Colonic mucosa (tissue), 4 donors: ENCODE data around the gene UBXN10. TPM values are rescaled to one million over a fixed set of nuclear protein-coding genes. Genes with fewer than 3 reads are reported as not detected.

Experiments
- DNase-seq: peaks from one replicate; pipeline ENCODE4 v3.0.0-alpha.2; 2020
- H3K27ac ChIP-seq: fragments of 200-600 bp; one replicate; pipeline ENCODE4 v1.8.0; 2021
- H3K27me3 ChIP-seq: fragments of 200-600 bp; one replicate; pipeline ENCODE4 v1.8.0; 2021
- H3K36me3 ChIP-seq: fragments of 200-600 bp; one replicate; pipeline ENCODE4 v1.8.0; 2021
- H3K4me1 ChIP-seq: fragments of 200-600 bp; one replicate; pipeline ENCODE4 v1.8.0; 2021; ENCODE audit warnings: mild to moderate bottlenecking
- H3K4me3 ChIP-seq: fragments of 200-600 bp; one replicate; pipeline ENCODE4 v1.8.0; 2021
- H3K9ac ChIP-seq, 2 donors: one replicate each; pipeline ENCODE4 v1.7.0; 2013; ENCODE audit warnings: control low read depth in 2 of 2, low read depth in 2 of 2, low read length in 2 of 2
- H3K9me3 ChIP-seq: fragments of 200-600 bp; one replicate; pipeline ENCODE4 v1.8.0; 2021
- intact Hi-C: fragments of 100-400 bp; cut with DNase I; formaldehyde crosslinking; loops from one replicate; pipeline ENCODE4 v1.14.1; 2022
- total RNA-seq, 2 donors: library from RNA; stranded (reverse); fragmentation: NEBNext Ultra II Directional in 1 of 2; extraction: Animal tissue kit (Norgen Biotek cat#: 25700) in 1 of 2; gene quantifications; one replicate each; pipeline ENCODE4 v1.2.1, GENCODE V29; 2021
- TF ChIP-seq, protein P1 (sequence below): fragments of 200-600 bp; IDR thresholded peaks from one replicate; pipeline ENCODE4 v1.8.0; 2022; ENCODE audit warnings: antibody characterized with exemption, mild to moderate bottlenecking
- donor health status: healthy.
- donor health status: DM: no; HTN: no; CAD: no.
- donor health status: DM: no; HTN: no; CAD: no.

The UBXN10 gene
- total RNA-seq, 2 donors from 2014 or later, result 3.3 to 3.5 TPM

DNA sequence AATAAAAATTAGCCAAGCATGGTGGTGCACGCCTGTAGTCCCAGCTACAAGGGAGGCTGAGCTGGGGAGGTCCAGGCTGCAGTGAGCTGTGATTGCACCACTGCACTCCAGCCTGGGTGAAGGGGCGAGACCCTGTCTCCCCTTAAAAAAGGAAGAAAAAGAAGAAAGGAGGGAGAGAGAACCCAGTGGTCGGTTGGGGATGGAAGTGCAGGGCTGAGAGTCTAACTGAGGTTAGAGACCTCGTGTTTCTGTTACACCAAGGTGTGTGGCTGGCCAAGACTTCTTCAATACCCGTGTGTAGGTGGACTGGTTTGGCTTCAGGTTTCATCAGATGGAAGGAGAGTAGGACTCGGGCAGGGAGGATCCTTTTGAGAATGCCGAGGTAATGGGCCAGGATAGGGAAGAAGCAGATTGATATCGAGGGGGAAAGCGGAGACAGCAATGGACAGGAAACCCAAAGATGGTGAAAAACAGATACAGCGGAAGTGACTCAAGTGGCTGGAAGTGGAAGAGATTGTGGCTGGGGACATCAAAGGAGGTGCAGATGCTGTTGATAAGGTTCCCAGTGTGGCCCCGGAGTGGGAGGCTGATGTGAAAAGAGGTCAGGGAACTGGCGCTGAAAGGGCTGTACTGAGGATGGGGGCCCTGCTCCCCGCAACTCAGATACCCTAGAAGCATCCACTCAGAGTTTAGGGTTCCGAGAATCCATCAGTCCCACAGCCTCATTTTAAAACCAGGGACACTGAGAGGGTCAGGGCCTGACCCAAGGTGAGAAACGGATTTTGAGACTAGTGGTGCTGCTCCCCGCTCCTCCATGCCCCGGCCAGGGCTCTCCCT, 681 bp upstream of the UBXN10 start:
- no peak for DNase-seq
- Histone ChIP-seq H3K27ac (peak overlapping the region; percentile 58), H3K36me3 (no peaks in the 10 kb centered on the region), H3K27me3 (no peaks in the 10 kb centered on the region), H3K9ac (no peak overlapping the region), H3K9me3 (no peaks in the 10 kb centered on the region), H3K4me1 (peaks cover 8% of the 10 kb centered on the region), H3K4me3 (peak overlapping the region; percentile 45)
- intact Hi-C loops, result no loop called here
- TF ChIP-seq, protein P1, sequence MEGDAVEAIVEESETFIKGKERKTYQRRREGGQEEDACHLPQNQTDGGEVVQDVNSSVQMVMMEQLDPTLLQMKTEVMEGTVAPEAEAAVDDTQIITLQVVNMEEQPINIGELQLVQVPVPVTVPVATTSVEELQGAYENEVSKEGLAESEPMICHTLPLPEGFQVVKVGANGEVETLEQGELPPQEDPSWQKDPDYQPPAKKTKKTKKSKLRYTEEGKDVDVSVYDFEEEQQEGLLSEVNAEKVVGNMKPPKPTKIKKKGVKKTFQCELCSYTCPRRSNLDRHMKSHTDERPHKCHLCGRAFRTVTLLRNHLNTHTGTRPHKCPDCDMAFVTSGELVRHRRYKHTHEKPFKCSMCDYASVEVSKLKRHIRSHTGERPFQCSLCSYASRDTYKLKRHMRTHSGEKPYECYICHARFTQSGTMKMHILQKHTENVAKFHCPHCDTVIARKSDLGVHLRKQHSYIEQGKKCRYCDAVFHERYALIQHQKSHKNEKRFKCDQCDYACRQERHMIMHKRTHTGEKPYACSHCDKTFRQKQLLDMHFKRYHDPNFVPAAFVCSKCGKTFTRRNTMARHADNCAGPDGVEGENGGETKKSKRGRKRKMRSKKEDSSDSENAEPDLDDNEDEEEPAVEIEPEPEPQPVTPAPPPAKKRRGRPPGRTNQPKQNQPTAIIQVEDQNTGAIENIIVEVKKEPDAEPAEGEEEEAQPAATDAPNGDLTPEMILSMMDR, result no peak

DNA sequence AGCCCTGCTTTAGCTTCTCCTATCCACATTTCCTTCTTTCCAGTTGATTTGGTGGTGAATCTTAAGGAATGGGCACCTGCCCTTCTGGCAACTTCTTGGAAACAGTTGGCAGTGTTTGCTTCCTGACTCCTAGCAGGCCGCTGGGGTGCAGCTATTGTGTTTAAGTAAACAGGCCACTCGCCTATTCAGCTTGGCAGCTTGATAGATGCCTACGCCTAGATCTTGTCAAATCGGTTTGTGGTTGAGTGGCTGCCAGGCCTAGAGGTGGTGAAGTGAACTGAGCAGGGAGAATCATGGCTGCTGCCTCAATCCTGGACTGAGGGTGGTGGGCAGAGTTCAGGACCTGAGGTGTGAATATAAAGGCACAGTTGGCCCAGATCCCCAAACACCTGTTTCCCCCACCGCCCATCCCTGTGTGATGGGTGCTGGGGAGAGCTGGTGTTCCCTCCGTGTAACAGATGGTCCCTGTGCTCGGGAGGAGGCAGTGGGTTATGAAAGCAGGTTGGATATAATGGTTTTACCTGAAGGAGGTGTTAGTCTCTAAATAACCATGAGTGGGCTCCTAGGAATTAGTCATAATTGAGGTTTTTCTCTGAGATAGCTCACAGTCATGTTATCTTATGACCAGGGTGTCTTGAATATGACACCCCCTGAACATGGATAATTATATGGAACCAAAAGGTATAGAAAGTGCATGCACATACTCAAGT, 1.4 kb downstream of the UBXN10 start:
- Histone ChIP-seq H3K4me1 (peaks cover 8% of the 10 kb centered on the region), H3K27ac (peak overlapping the region; percentile 58), H3K27me3 (no peaks in the 10 kb centered on the region), H3K4me3 (no peak overlapping the region), H3K9me3 (no peaks in the 10 kb centered on the region), H3K36me3 (no peaks in the 10 kb centered on the region), H3K9ac (peak overlapping the region in 1 of 2 donors; percentile 79)
- DNase-seq, result peak; percentile 83
- intact Hi-C loops, result no loop called here
- TF ChIP-seq, protein P1, result no peak

DNA sequence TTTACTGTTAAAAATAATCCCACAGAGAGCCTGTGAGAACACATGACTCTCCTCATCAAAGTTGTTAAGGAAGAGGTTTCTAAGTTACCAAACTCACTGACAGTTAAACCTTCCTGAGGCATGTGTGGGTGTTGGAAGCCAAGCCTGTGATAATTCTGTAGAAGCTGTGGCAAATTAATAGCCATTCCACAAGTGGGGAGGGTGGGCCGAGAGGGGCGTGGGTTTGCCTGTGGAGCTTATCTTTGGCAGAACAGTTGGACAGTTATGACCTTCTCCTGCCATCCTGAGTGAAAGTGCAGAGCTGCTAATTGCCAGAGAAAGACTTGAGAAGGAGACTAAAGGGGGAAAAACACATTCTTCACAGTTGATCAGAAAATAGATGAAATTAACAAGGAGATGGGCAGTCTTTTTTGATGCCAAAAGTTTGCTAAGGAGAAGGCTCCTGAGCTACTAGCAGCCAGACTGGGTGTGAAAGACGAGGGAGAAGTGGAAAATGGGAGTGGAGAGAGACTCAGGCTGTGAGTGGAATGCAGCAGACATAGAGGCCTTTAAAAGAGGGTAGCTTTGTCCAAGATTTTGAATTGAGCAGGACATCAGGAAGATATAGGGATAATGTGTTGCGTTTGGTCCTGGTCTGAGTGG, 2.0 kb downstream of the UBXN10 start:
- H3K4me3 ChIP-seq, result no peak overlapping the region
- intact Hi-C loops, result no loop called here
- peaks cover 8% of the 10 kb centered on the region for H3K4me1 ChIP-seq
- H3K27ac ChIP-seq, result peak overlapping the region; percentile 58
- H3K9ac ChIP-seq, result no peak overlapping the region
- no peak for DNase-seq
- TF ChIP-seq, protein P1, result no peak
- H3K27me3 ChIP-seq, result no peaks in the 10 kb centered on the region
- H3K36me3 ChIP-seq, result no peaks in the 10 kb centered on the region
- H3K9me3 ChIP-seq, result no peaks in the 10 kb centered on the region

DNA sequence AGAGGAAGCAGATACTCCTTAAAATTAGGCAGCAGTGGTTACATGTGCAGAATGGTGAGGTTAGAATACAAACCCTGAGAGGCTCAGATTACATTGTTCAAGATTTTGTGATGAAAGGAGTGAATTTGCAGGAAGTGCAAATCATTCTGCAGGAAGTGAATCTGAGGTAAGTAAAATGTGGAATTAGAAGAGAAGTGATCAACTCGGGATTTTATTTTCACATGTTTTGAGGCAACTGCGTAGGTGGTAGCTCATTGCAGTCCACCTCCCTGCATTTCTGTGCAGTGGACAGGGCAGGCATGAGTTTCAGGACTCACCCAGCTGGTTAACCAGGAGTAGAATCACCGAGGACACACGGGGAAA, 2.5 kb downstream of the UBXN10 start:
- no peaks in the 10 kb centered on the region for H3K9me3 ChIP-seq
- H3K27me3 ChIP-seq, result no peaks in the 10 kb centered on the region
- H3K27ac ChIP-seq, result peak overlapping the region; percentile 58
- TF ChIP-seq, protein P1, result no peak
- intact Hi-C loops, result no loop called here
- H3K4me1 ChIP-seq, result peaks cover 8% of the 10 kb centered on the region
- no peak for DNase-seq
- no peaks in the 10 kb centered on the region for H3K36me3 ChIP-seq
- no peak overlapping the region for H3K4me3 ChIP-seq
- H3K9ac ChIP-seq, result no peak overlapping the region

DNA sequence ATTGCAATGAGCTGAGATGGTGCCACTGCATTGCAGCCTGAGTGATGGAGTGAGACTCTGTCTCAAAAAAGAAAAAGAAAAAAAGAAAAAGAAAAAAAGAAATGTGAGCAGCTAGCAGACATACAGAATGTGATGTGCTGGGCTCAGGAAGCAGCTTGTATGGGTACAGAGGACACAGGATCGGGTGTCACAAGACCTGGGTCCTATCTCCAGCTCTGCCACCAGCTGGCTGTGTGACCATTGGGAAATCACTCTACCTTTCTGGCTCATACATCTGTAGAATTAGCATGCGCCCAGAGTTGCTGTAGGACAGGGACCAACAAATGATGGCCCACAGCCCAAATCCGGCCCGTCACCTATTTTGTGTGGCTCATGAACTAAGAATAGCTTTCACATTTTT, 3.8 kb downstream of the UBXN10 start:
- TF ChIP-seq, protein P1, result no peak
- peaks cover 12% of the 10 kb centered on the region for H3K4me1 ChIP-seq
- H3K36me3 ChIP-seq, result no peaks in the 10 kb centered on the region
- H3K27ac ChIP-seq, result no peak overlapping the region
- no peak overlapping the region for H3K4me3 ChIP-seq
- intact Hi-C loops, result no loop called here
- no peak for DNase-seq
- no peaks in the 10 kb centered on the region for H3K9me3 ChIP-seq
- no peak overlapping the region for H3K9ac ChIP-seq
- H3K27me3 ChIP-seq, result no peaks in the 10 kb centered on the region
